Transverse colon (tissue), 3 donors: ENCODE measurements around the gene DCLRE1B.

ENCODE experiments used
- CTCF ChIP-seq, 5 experiments: fragments of 200-600 bp in 3 of 5; fragments of 450-650 bp in 2 of 5; sonication (generic) in 3 of 5; IDR thresholded peaks; 1 replicate in 2 of 5; 2 replicates in 3 of 5; pipeline ENCODE4 v1.5.1; 2016 to 2017; ENCODE audit warnings: antibody characterized with exemption in 5 of 5, inconsistent platforms in 3 of 5, mild to moderate bottlenecking in 2 of 5, moderate library complexity in 1 of 5
- EP300 ChIP-seq: sonication (generic); formaldehyde crosslinking; IDR thresholded peaks from one replicate; pipeline ENCODE4 v1.6.1; 2017; ENCODE audit warnings: antibody characterized with exemption, low read depth
- POLR2A ChIP-seq: fragments of 450-650 bp; IDR thresholded peaks from one replicate; pipeline ENCODE4 v1.6.1; 2016; ENCODE audit warnings: antibody characterized with exemption, mild to moderate bottlenecking, moderate library complexity

- TF ChIP-seq CTCF (IDR thresholded peaks at IDR 0.05) (no peak), EP300 (no peak), POLR2A (no peak)
Measured at GRCh38 chr1:113918243-113918642, 13.1 kb downstream of the DCLRE1B start.
